HG03558 (cell line): Measurements from ENCODE around the gene TMEM145.

ENCODE experiments used
- ATAC-seq: cut with Tn5 transposase; IDR thresholded peaks from one replicate; pipeline ENCODE4 v1.9.1; 2021; ENCODE audit warnings: moderate number of reproducible peaks; ENCODE audit not compliant: unreplicated experiment; ENCODE audit errors: extremely low read depth

TMEM145 gene

GRCh38 chr19:42355896-42356295 lies 42.8 kb downstream of the TMEM145 start:
- no peak for ATAC-seq

- ATAC-seq: no peak
Observed at GRCh38 chr19:42356686-42357085, 43.6 kb downstream of the TMEM145 start.

GRCh38 chr19:42357290-42357689 lies 44.2 kb downstream of the TMEM145 start:
- no peak for ATAC-seq

- no peak for ATAC-seq
Observed at GRCh38 chr19:42360787-42361544, 47.9 kb downstream of the TMEM145 start.

- no peak for ATAC-seq
Observed at GRCh38 chr19:42361545-42361910, 48.4 kb downstream of the TMEM145 start.

- no peak for ATAC-seq
Observed at GRCh38 chr19:42362342-42362741, 49.2 kb downstream of the TMEM145 start.

- no peak for ATAC-seq
Observed at GRCh38 chr19:42362891-42363440, 49.9 kb downstream of the TMEM145 start.

GRCh38 chr19:42363614-42364346 lies 50.7 kb downstream of the TMEM145 start:
- no peak for ATAC-seq

GRCh38 chr19:42366673-42367072 lies 53.6 kb downstream of the TMEM145 start:
- ATAC-seq: no peak

GRCh38 chr19:42367929-42368328 lies 54.8 kb downstream of the TMEM145 start:
- ATAC-seq: no peak

GRCh38 chr19:42368360-42368759 lies 55.3 kb downstream of the TMEM145 start:
- ATAC-seq: no peak

GRCh38 chr19:42368765-42369164 lies 55.7 kb downstream of the TMEM145 start:
- no peak for ATAC-seq

GRCh38 chr19:42369433-42370067 lies 56.4 kb downstream of the TMEM145 start:
- no peak for ATAC-seq

- ATAC-seq: no peak
Observed at GRCh38 chr19:42370068-42370520, 57.0 kb downstream of the TMEM145 start.

GRCh38 chr19:42370626-42371175 lies 57.6 kb downstream of the TMEM145 start:
- ATAC-seq: no peak
